Spleen (tissue), 11 donors: ENCODE results near the gene EFNA5. TPM values are rescaled to one million over a fixed set of nuclear protein-coding genes. Genes with fewer than 3 reads are reported as not detected.

Experiments
- DNase-seq: peaks from one replicate; pipeline ENCODE4 v3.0.0-alpha.2; 2020
- H3K27ac ChIP-seq, 8 donors: fragments of 200-600 bp; sonication (generic) in 7 of 8; 1 replicate in 4 of 8; 2 replicates in 4 of 8; pipeline versions ENCODE4 v1.5.0 to v1.8.0; 2016 to 2021; ENCODE audit warnings: inconsistent platforms in 4 of 8, mild to moderate bottlenecking in 4 of 8, moderate library complexity in 1 of 8
- H3K27me3 ChIP-seq, 7 donors: fragments of 200-600 bp; sonication (generic) in 6 of 7; replicated peaks in 1 of 7; 1 replicate in 4 of 7; 2 replicates in 3 of 7; pipeline versions ENCODE4 v1.5.0 to v1.8.0; 2016 to 2021; ENCODE audit warnings: inconsistent platforms in 3 of 7, mild to moderate bottlenecking in 1 of 7
- H3K36me3 ChIP-seq, 6 donors: fragments of 200-600 bp; sonication (generic) in 5 of 6; 1 replicate in 4 of 6; 2 replicates in 2 of 6; pipeline versions ENCODE4 v1.5.0 to v1.8.0; 2016 to 2021; ENCODE audit warnings: inconsistent platforms in 2 of 6
- H3K4me1 ChIP-seq, 6 donors: fragments of 200-600 bp; sonication (generic) in 5 of 6; 1 replicate in 3 of 6; 2 replicates in 3 of 6; pipeline versions ENCODE4 v1.5.0 to v1.8.0; 2016 to 2021; ENCODE audit warnings: inconsistent platforms in 3 of 6
- H3K4me3 ChIP-seq, 8 donors: fragments of 200-600 bp; sonication (generic) in 7 of 8; 1 replicate in 4 of 8; 2 replicates in 4 of 8; pipeline versions ENCODE4 v1.5.0 to v1.8.0; 2016 to 2021; ENCODE audit warnings: inconsistent platforms in 4 of 8, mild to moderate bottlenecking in 4 of 8, moderate library complexity in 2 of 8
- H3K9me3 ChIP-seq, 8 donors: fragments of 200-600 bp; sonication (generic) in 7 of 8; 1 replicate in 4 of 8; 2 replicates in 4 of 8; pipeline versions ENCODE4 v1.5.0 to v1.8.0; 2016 to 2021; ENCODE audit warnings: inconsistent platforms in 4 of 8
- CTCF ChIP-seq, 11 experiments: fragments of 200-600 bp in 7 of 11; fragments of 450-650 bp in 4 of 11; sonication (generic) in 4 of 11; IDR thresholded peaks in 8 of 11; conservative IDR thresholded peaks in 3 of 11; 1 replicate in 7 of 11; 2 replicates in 4 of 11; pipeline versions ENCODE4 v1.4.0 to v1.8.0; 2016 to 2021; ENCODE audit warnings: antibody characterized with exemption in 11 of 11, inconsistent platforms in 4 of 11, mild to moderate bottlenecking in 1 of 11
- POLR2A ChIP-seq, 3 donors: fragments of 450-650 bp; IDR thresholded peaks; one replicate each; pipeline ENCODE4 v1.5.1; 2017; ENCODE audit warnings: antibody characterized with exemption in 3 of 3, mild to moderate bottlenecking in 1 of 3
- POLR2AphosphoS5 ChIP-seq, 3 donors: sonication (generic); formaldehyde crosslinking; IDR thresholded peaks; one replicate each; pipeline ENCODE4 v1.5.1; 2017; ENCODE audit warnings: antibody characterized with exemption in 3 of 3
- WGBS, 5 donors: extraction: QIAGEN DNeasy Blood & Tissue Kit in 3 of 5; methylation state at CpG; one replicate each; pipeline versions ENCODE4 v1.1.5 to v1.1.7; 2013 to 2018; 5-methylcytosine and 5-hydroxymethylcytosine counted together
- intact Hi-C: fragments of 100-400 bp; cut with DNase I; formaldehyde crosslinking; loops from one replicate; pipeline ENCODE4 v1.15.0; 2023; ENCODE audit warnings: low total_unique reads
- polyA plus RNA-seq, 3 donors: library from polyadenylated mRNA; stranded (reverse); fragments of 200-250 nt; gene quantifications; one replicate each; pipeline ENCODE4 v1.2.1, GENCODE V29; 2013
- total RNA-seq, 7 donors: library from RNA; depleted of rRNA in 3 of 7; stranded (reverse); fragments of >200 nt in 3 of 7; fragmentation: NEBNext Ultra II Directional in 4 of 7; extraction: Animal tissue kit (Norgen Biotek cat#: 25700) in 4 of 7; gene quantifications; one replicate each; pipeline versions ENCODE4 v1.1.0 to v1.2.1, GENCODE V29; 2016 to 2021
- donor health status: healthy with polysubstance abuse.
- donor health status: DM: no; HTN: no; CAD: no; lungs with moderate emphysema.
- donor health status: DM: no; HTN: no; CAD: no.
- donor health status: Bipolar disorder and iron deficiency.
- donor health status: healthy.
- donor health status: DM: no; HTN: no; CAD: no.
- donor health status: DM: yes; HTN: yes; CAD: no.

The EFNA5 gene
- total and polyA plus RNA-seq, 10 donors = 0.33 to 29.0 (median 12.2) TPM

GRCh38 chr5:107558823-107559375 is 111.8 kb downstream of the EFNA5 start:
- WGBS, 5 donors = 85 to 96% (median 93%) methylated on average over 4 of the region's 4 CpGs
- intact Hi-C loops = no loop called here
- no peaks in the 10 kb centered on the region for H3K4me1 ChIP-seq
- TF ChIP-seq POLR2AphosphoS5 (IDR thresholded peaks at IDR 0.05) (no peak), POLR2A (IDR thresholded peaks at IDR 0.05) (no peak), CTCF (IDR thresholded peaks at IDR 0.05 in 8 of 11, conservative IDR thresholded peaks at IDR 0.05 in 3 of 11) (no peak)
- no peak overlapping the region for H3K4me3 ChIP-seq
- no peaks in the 10 kb centered on the region for H3K36me3 ChIP-seq
- H3K27me3 ChIP-seq = no peaks in the 10 kb centered on the region
- no peak for DNase-seq
- H3K9me3 ChIP-seq = no peaks in the 10 kb centered on the region
- H3K27ac ChIP-seq = no peak overlapping the region

GRCh38 chr5:107557051-107557658 is 113.6 kb downstream of the EFNA5 start:
- WGBS, 5 donors = 68 to 78% (median 78%) methylated on average over 11 of the region's 11 CpGs
- H3K27ac ChIP-seq = no peak overlapping the region
- H3K27me3 ChIP-seq = no peaks in the 10 kb centered on the region
- TF ChIP-seq CTCF (IDR thresholded peaks at IDR 0.05 in 8 of 11, conservative IDR thresholded peaks at IDR 0.05 in 3 of 11) (no peak), POLR2AphosphoS5 (IDR thresholded peaks at IDR 0.05) (no peak), POLR2A (IDR thresholded peaks at IDR 0.05) (no peak)
- H3K36me3 ChIP-seq = no peaks in the 10 kb centered on the region
- H3K9me3 ChIP-seq = no peaks in the 10 kb centered on the region
- H3K4me1 ChIP-seq = no peaks in the 10 kb centered on the region
- H3K4me3 ChIP-seq = no peak overlapping the region
- intact Hi-C loops = no loop called here
- no peak for DNase-seq

DNA sequence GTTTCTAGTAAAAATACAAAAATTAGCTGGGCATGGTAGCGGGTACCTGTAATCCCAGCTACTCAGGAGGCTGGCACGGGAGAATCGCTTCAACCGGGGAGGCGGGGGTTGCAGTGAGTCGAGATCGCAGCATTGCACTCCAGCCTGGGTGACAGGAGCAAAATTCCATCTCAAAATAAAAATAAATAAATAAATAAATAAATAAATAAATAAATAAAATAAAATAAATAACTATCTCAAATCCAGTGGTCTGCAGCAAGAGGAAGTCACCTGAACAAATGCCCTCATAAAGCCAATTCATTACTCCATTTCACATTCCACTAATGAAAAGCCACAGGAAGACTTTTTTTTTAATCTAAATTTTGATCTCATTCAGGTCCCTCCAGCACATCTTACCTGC is 114.2 kb downstream of the EFNA5 start:
- TF ChIP-seq POLR2A (IDR thresholded peaks at IDR 0.05) = no peak
- TF ChIP-seq POLR2AphosphoS5 (IDR thresholded peaks at IDR 0.05) = no peak
- TF ChIP-seq CTCF (IDR thresholded peaks at IDR 0.05 in 8 of 11, conservative IDR thresholded peaks at IDR 0.05 in 3 of 11) = no peak
- Histone ChIP-seq H3K27me3 (no peaks in the 10 kb centered on the region), H3K4me1 (no peaks in the 10 kb centered on the region), H3K27ac (no peak overlapping the region), H3K4me3 (no peak overlapping the region), H3K9me3 (no peaks in the 10 kb centered on the region), H3K36me3 (no peaks in the 10 kb centered on the region)
- WGBS, 5 donors = 96 to 98% (median 97%) methylated on average over 7 of the region's 7 CpGs
- intact Hi-C loops = no loop called here
- DNase-seq = no peak

- H3K9me3 ChIP-seq = no peaks in the 10 kb centered on the region
- H3K27ac ChIP-seq = no peak overlapping the region
- DNase-seq = no peak
- no peaks in the 10 kb centered on the region for H3K27me3 ChIP-seq
- intact Hi-C loops = no loop called here
- H3K4me3 ChIP-seq = no peak overlapping the region
- 88 to 96% (median 93%) methylated on average over 4 of the region's 4 CpGs for WGBS, 5 donors
- H3K36me3 ChIP-seq = no peaks in the 10 kb centered on the region
- no peaks in the 10 kb centered on the region for H3K4me1 ChIP-seq
- TF ChIP-seq POLR2AphosphoS5 (IDR thresholded peaks at IDR 0.05) (no peak), POLR2A (IDR thresholded peaks at IDR 0.05) (no peak), CTCF (IDR thresholded peaks at IDR 0.05 in 8 of 11, conservative IDR thresholded peaks at IDR 0.05 in 3 of 11) (no peak)
Observed at GRCh38 chr5:107555425-107556090, 115.2 kb downstream of the EFNA5 start.
